Choroid plexus epithelial cell (primary cell): ENCODE data around the gene CCDC88B.
A peak's percentile ranks its signal among the peaks of the same experiment; 100 is the strongest.

ENCODE experiments used
- DNase-seq: peaks from one replicate; pipeline ENCODE4 v3.0.0-alpha.2; 2010; ENCODE audit warnings: low read depth
- H3K4me3 ChIP-seq: 2 replicates; pipeline ENCODE4 v1.5.1; 2011; ENCODE audit warnings: low read depth, mild to moderate bottlenecking, control low read depth, low read length, moderate library complexity
- TF ChIP-seq, protein P1 (sequence below): conservative IDR thresholded peaks from 2 replicates; pipeline ENCODE4 v1.5.1; 2011; ENCODE audit warnings: low read depth, mild to moderate bottlenecking, control low read depth, inconsistent platforms, low read length, moderate library complexity

Gene CCDC88B

GRCh38 chr11:64383580-64383979, 43.6 kb downstream of the CCDC88B start:
- H3K4me3 ChIP-seq: no peak overlapping the region
- TF ChIP-seq, protein P1, sequence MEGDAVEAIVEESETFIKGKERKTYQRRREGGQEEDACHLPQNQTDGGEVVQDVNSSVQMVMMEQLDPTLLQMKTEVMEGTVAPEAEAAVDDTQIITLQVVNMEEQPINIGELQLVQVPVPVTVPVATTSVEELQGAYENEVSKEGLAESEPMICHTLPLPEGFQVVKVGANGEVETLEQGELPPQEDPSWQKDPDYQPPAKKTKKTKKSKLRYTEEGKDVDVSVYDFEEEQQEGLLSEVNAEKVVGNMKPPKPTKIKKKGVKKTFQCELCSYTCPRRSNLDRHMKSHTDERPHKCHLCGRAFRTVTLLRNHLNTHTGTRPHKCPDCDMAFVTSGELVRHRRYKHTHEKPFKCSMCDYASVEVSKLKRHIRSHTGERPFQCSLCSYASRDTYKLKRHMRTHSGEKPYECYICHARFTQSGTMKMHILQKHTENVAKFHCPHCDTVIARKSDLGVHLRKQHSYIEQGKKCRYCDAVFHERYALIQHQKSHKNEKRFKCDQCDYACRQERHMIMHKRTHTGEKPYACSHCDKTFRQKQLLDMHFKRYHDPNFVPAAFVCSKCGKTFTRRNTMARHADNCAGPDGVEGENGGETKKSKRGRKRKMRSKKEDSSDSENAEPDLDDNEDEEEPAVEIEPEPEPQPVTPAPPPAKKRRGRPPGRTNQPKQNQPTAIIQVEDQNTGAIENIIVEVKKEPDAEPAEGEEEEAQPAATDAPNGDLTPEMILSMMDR: no peak
- DNase-seq: no peak

DNA sequence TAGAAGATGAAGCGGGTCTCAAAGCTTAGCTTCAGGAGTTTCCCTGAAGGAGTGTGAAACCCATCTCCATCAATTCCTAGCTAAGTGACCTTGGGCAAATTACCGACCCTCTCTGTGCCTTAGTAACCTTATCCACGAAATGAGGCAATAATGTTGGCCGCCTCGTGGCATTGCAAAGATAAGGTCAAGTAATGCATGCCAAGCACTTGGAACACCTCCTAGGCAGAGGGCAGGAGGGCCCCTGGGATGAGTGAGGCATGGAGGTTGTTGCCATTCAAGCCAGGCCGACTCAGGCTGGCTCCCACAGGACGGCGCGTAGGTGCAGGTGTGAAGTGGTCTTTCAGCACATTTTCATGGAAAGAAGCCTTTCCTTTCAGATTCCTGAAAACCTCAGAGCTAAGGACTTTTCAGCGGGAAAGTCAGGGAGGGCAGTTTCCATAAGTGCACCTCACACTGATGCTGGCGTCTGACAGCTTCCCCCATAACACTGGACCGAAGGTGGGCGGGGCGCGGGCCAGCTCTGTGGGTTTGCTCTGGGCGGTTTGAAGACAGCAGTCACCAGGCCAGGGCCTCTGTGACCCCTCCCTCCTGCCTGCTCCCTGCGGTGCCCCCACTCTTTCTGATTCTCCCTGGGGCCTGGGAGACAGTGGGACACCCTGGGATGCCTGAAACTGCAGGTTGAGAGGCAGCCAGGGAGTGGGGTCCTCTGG, 44.2 kb downstream of the CCDC88B start:
- H3K4me3 ChIP-seq: no peak overlapping the region
- DNase-seq: no peak
- TF ChIP-seq, protein P1: no peak

DNA sequence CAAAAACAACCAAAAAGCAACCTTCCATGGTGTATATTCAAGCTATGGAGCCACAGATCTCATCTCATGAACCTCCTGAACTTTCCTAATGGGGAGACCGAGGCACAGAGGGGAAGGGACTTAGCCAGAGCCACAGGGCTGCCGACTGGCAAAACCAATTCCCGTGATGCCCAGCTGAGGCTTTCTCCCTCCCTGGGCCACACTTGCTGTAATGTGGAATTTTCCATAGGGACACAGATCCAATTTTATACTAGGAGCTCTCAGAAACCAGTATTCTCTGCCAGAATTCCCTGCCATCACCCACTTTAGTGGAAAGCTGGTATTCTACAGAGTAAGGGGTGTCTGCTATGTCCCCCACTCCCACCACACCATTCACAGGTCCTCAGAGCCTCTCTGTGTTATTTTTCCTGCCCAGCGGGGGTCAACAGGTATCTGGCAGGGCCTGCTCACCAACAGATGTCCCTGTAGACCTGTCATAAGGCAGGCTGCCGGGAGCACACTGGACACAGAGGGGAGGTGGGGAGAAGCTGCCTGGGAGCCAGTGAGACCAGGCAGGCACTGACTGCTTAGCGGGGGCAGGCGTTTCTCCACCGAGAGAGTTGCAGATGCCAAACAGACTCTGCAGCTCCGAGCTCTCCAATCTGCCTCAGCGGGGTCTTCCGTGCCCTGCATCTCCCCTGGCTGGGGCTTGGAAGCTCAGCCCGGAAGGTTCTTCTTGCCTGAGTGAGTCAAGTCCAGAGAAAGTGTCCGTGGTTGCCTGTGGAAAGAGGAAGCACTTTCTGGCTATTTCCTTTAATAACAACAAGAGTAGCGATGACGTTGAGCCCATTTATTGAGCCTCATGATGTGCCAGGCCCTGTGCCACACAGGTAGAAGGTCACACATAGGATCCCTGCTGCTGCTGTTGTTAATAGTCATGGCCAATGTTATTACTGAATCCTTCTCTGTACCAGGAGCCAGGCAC, 45.3 kb downstream of the CCDC88B start:
- DNase-seq: no peak
- no peak overlapping the region for H3K4me3 ChIP-seq
- TF ChIP-seq, protein P1: no peak

GRCh38 chr11:64385945-64386704, 46.1 kb downstream of the CCDC88B start:
- H3K4me3 ChIP-seq: no peak overlapping the region
- peak; percentile 17 for DNase-seq

GRCh38 chr11:64387916-64388315, 47.9 kb downstream of the CCDC88B start:
- no peak for DNase-seq
- TF ChIP-seq, protein P1: no peak
- H3K4me3 ChIP-seq: no peak overlapping the region

More at GRCh38 chr11:64385945-64386704, 46.1 kb downstream of the CCDC88B start:
- TF ChIP-seq, protein P1: no peak

DNA sequence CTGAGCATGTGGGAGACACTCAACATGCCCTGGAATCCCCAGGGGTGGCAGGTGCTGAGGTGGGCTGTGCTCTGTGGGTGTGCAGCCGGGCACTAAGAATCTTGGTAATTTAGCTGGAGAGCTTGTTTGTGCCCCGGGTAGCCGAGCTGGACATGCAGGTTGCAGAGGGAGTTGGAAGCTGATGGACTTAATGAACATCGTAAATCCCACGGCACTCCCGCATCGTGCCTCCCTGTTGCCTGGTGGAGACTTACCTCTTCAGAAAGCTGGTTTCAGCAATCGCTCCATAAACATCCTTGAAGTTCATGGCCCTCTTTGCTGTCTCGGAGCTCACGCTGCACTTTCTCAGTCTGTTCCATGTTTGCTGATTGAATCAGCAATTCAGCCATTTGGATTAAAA, 48.9 kb downstream of the CCDC88B start:
- no peak overlapping the region for H3K4me3 ChIP-seq
- DNase-seq: no peak
- TF ChIP-seq, protein P1: no peak
